Upper lobe of right lung (tissue), 1 donor: ENCODE results near the gene ATF7. TPM values are rescaled to one million over a fixed set of nuclear protein-coding genes. Genes with fewer than 3 reads are reported as not detected.
A peak's percentile ranks its signal among the peaks of the same experiment; 100 is the strongest.

ENCODE experiments used
- ATAC-seq: fragments of 200-7000 bp; cut with Tn5 transposase; one replicate; pipeline ENCODE4 v1.9.1; 2020; ENCODE audit warnings: mild to moderate bottlenecking, moderate library complexity
- DNase-seq: peaks from one replicate; pipeline ENCODE4 v3.0.0-alpha.2; 2020
- H3K27ac ChIP-seq: fragments of 200-600 bp; one replicate; pipeline ENCODE4 v1.8.0; 2022
- H3K27me3 ChIP-seq: fragments of 200-600 bp; one replicate; pipeline ENCODE4 v1.8.0; 2022; ENCODE audit warnings: mild to moderate bottlenecking
- H3K36me3 ChIP-seq: fragments of 200-600 bp; one replicate; pipeline ENCODE4 v1.8.0; 2022
- H3K4me1 ChIP-seq: fragments of 200-600 bp; one replicate; pipeline ENCODE4 v1.8.0; 2022
- H3K4me3 ChIP-seq: fragments of 200-600 bp; one replicate; pipeline ENCODE4 v1.8.0; 2022; ENCODE audit warnings: mild to moderate bottlenecking
- H3K9me3 ChIP-seq: fragments of 200-600 bp; one replicate; pipeline ENCODE4 v1.8.0; 2022
- intact Hi-C: fragments of 100-400 bp; cut with DNase I; formaldehyde crosslinking; loops from one replicate; pipeline ENCODE4 v1.11.0; 2022
- total RNA-seq: library from RNA; stranded (reverse); fragmentation: NEBNext Ultra II Directional; extraction: Animal tissue kit (Norgen Biotek cat#: 25700); gene quantifications from one replicate; pipeline ENCODE4 v1.2.1, GENCODE V29; 2021
- TF ChIP-seq, protein P1 (sequence below): fragments of 200-600 bp; IDR thresholded peaks from one replicate; pipeline ENCODE4 v1.8.0; 2022; ENCODE audit warnings: antibody characterized with exemption
- donor health status: DM: no; HTN: yes; CAD: no; lungs with severe emphysema.

The ATF7 gene
- total RNA-seq, 1 donor from 2014 or later = 54.0 TPM

DNA sequence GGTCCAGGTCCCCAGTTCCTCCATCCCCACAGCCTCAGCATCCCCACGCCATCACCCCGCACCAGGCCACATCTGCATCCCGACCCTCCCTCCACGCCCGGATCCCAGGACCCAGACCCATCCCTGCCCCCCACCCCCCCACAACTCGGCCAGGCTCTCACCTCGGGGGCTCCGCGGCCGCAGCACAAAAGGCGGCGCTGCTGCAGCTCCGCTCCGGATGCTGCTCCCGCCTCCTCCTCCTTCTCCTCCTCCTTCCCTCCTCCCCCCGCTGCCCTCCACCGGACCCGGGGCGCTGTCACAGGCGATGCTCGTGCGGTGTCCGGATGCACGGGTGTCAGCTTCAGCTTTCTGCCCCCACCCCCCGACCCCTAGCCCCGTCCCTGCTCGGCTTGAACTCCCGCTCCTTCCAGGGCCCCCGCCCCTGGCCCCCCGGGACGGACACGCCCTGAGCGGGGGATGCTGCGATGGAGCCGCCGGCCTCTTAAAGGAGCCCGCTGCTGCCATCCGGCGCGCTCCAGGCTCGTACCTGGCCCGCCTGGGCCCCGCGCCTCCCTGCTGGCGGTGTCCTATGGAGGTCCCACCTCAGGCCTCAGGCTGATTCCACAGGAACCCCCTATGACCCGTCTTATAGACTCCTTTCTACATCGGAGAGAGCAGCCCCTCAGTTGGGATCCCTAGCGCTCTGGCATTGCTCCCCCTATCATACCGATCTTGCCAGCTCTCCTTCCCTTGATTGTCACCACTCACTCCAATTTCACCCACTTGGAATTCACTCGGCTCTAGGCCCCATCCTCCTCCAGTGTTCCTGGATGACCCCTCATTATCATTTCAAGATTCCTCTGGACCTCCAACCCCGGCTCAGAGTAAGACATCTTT, 126.7 kb downstream of the ATF7 start, which contains the start of gene MAP3K12:
Gene MAP3K12 (minus strand): TSS at position 193 of the 876 bp plus-strand sequence. CDS start 12,067 bp downstream, outside the sequence.
- TF ChIP-seq, protein P1, sequence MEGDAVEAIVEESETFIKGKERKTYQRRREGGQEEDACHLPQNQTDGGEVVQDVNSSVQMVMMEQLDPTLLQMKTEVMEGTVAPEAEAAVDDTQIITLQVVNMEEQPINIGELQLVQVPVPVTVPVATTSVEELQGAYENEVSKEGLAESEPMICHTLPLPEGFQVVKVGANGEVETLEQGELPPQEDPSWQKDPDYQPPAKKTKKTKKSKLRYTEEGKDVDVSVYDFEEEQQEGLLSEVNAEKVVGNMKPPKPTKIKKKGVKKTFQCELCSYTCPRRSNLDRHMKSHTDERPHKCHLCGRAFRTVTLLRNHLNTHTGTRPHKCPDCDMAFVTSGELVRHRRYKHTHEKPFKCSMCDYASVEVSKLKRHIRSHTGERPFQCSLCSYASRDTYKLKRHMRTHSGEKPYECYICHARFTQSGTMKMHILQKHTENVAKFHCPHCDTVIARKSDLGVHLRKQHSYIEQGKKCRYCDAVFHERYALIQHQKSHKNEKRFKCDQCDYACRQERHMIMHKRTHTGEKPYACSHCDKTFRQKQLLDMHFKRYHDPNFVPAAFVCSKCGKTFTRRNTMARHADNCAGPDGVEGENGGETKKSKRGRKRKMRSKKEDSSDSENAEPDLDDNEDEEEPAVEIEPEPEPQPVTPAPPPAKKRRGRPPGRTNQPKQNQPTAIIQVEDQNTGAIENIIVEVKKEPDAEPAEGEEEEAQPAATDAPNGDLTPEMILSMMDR = no peak
- DNase-seq = peak; percentile 83
- H3K27ac ChIP-seq = peak within 1 kb of the TSS; percentile 97
- intact Hi-C loops = loop anchor here (10.0 kb wide), 1 partner anchor 145 kb away; no protein-coding TSS in a partner anchor
- H3K4me1 ChIP-seq = peaks cover 45% of the 10 kb centered on the region
- peak within 1 kb of the TSS; percentile 77 for H3K4me3 ChIP-seq
- no peaks in the 10 kb centered on the region for H3K27me3 ChIP-seq
- peaks cover 1% of the 10 kb centered on the region for H3K36me3 ChIP-seq
- peak; percentile 2 for ATAC-seq
- H3K9me3 ChIP-seq = no peaks in the 10 kb centered on the region

DNA sequence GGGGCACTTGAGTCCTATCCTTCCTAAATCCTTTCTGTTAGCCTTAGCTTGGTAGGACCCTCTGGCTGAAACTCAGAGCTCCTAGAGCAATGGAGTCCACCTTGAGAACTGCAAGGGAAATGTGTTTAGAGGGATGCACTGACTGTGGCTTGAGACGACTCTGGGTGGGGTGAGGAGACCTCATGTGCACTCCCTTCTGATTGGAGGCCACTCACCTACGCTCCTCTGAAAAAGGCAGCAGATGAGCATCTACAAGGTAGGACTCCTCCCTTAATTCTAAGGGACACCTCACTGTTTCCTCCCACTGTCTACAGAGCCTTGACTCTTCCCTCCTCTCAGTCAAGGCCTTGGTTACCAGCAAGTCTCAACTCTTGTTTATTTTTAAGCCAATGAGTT, 127.9 kb downstream of the ATF7 start:
- Histone ChIP-seq H3K27ac (no peak overlapping the region), H3K36me3 (no peaks in the 10 kb centered on the region), H3K4me1 (peaks cover 54% of the 10 kb centered on the region), H3K27me3 (no peaks in the 10 kb centered on the region), H3K4me3 (peak overlapping the region; percentile 23), H3K9me3 (no peaks in the 10 kb centered on the region)
- ATAC-seq = no peak
- DNase-seq = no peak
- TF ChIP-seq, protein P1 = no peak
- intact Hi-C loops = no loop called here

DNA sequence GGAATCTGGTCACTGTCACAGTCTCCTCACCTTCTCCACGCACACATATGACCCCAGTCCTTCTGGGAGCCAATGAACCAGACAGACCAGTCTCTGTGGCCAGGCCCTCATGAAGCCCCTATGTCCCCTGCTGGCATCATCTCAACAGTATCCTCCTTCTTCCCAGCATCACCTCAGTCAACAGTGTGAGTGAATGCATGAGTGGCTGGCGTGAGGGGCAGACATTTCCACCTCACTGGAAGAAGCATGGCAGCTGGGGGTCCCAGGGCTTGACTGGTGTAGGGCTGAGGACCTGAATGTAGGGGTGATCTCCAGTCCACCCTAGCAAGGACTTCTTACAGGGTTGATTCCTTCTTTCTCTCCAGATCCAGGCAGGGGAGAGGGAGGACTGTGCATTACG, 128.7 kb downstream of the ATF7 start:
- Histone ChIP-seq H3K27me3 (no peaks in the 10 kb centered on the region), H3K4me1 (peaks cover 50% of the 10 kb centered on the region), H3K36me3 (no peaks in the 10 kb centered on the region), H3K27ac (peak overlapping the region; percentile 8), H3K9me3 (no peaks in the 10 kb centered on the region), H3K4me3 (no peak overlapping the region)
- intact Hi-C loops = no loop called here
- TF ChIP-seq, protein P1 = no peak
- DNase-seq = peak; percentile 59
- no peak for ATAC-seq

DNA sequence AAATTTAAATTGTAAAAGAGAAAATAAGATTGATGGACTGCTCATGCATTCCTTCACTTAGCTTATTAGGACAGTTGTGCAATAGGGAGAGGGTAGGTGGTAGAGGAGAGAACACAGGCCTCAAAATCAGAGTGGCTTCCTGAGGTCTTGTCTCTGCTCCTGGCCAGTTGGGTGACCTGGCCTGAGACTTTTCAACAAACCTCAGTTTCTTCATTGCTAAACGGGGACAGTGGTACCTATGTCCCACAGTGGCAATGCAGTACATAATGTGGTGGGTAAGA, 129.5 kb downstream of the ATF7 start:
- TF ChIP-seq, protein P1 = no peak
- H3K4me1 ChIP-seq = peaks cover 51% of the 10 kb centered on the region
- ATAC-seq (no peak), DNase-seq (no peak)
- H3K27me3 ChIP-seq = no peaks in the 10 kb centered on the region
- H3K36me3 ChIP-seq = no peaks in the 10 kb centered on the region
- H3K27ac ChIP-seq = peak overlapping the region; percentile 8
- intact Hi-C loops = no loop called here
- peak overlapping the region; percentile 7 for H3K4me3 ChIP-seq
- H3K9me3 ChIP-seq = no peaks in the 10 kb centered on the region

DNA sequence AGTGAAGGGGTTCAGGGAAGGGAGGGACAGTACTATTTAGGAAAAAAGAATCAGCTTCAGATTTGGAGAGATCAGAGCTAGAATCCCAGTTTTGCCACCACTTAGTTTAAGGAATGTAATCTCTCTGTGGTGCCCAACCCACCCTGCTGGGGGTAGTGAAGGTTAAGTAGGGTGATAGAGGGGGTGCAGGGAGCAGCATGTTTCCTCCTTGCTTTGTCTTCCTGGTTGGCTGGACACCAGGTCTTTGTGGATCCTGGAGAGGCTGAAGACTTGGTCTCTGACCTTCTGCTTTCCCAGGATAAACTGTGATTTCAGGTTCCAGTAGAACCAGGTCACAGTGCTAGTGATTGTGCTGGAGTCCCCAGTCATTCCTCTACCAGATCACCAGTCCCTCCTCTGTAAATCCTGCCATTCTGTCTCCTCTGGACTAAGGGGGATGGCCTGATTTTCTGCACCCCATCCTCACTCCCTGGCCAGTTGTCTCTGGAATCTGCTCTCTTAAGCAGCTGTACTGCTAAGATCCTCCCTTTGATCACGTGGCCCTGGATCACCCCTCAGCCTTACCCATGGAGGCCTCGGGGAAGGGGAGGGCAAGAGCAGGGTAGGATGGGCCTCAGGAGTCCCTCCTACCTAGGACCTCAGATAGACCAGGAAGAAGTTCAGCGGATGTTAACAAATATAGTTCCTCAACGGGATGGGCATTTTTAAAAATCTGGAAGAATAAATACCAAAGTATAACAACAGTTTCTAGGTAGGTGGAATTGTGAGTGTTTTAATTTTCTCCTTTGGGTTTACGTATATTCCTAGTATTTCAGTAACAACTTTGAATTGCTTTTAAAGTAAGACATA, 130.1 kb downstream of the ATF7 start:
- DNase-seq (peak; percentile 64), ATAC-seq (no peak)
- H3K36me3 ChIP-seq = no peaks in the 10 kb centered on the region
- H3K4me3 ChIP-seq = peak overlapping the region; percentile 7
- intact Hi-C loops = no loop called here
- no peaks in the 10 kb centered on the region for H3K27me3 ChIP-seq
- H3K9me3 ChIP-seq = no peaks in the 10 kb centered on the region
- TF ChIP-seq, protein P1 = no peak
- H3K4me1 ChIP-seq = peaks cover 49% of the 10 kb centered on the region
- peak overlapping the region; percentile 8 for H3K27ac ChIP-seq
